IPS DF 19.7 (cell line): ENCODE measurements around the gene DDA1.

ENCODE experiments used
- DNase-seq: peaks from one replicate; pipeline ENCODE4 v3.0.0-alpha.2; 2013; ENCODE audit warnings: low read depth, low spot score

Gene DDA1

DNA sequence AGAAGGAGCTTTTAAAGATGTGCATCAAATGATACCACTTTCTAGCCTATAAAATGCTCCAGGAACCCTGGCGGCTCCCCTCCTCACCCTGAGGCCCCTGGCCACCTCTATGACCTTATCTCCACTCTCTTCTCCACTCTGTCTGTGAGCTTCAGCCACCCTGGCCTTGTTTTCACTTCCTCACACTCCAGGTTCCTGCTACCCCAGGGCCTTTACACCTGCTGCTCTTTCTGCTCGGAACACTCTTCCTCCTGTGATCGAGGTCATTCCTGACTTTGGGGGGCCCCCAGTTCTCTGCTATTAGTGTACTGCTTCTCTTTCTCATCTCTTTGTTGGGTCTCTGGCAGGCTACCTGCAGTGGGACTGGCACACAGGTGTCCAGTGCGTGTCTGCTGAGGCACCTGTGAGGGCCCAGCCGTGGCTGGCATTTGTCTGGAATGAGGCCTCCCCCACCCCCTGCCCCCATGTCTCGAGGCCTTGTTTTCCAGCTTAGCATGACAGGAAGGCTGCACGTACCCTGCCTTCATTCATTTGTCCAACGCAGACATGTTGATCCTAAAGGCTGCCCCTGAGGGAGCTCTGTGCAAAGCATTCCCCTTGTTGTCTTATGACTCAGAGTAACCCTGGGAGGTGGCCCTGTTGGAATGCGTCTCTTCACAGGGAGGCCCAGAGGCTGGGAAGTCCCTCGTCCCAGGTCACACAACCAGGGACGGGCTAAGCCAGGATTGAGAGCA is 2.3 kb downstream of the DDA1 start:
- no peak for DNase-seq

DNA sequence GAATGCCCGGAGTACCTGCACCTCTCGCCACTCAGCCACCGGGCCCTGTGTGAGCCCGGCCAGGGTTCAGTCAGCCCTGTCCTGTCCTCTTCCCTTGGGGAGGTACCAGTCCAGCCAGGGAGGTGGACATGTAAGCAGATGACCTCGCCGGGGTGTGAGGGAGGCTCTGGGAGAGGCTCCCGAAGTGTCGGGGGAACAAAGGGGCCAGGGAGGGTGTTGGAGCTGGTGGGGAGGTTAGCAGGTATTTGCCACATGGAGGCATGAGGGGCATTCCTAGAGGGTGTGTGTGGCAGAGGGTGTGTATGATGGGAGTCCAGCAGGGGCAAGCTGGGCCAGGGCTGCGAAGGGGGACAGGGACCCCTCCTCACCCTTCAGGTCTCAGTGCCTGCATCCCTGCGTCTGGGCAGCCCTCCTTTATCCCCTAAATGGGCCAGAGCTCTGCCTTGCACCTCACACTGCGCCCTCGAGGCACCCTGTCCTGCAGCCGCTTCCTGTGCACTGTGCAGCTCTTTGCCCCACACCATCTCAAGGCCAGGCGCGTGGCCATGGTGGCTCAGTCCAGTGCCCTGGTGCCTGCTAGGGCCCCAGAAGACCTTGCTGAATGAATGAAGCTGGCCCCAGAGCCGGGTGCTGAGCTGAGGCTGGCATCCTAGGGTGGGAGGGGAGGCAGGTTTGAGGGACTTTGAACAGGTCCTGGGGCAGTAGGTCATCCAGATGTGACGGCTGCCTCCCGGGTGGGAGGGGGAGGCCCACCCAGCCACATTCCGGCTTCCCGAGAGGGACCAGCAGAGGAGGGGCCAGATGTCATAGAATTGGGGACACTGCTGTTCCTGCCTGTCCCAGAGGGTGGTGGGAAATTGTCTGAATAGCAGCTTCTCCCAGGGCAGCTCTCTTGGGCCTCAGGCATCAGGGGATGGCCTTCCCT is 3.1 kb downstream of the DDA1 start:
- no peak for DNase-seq

- no peak for DNase-seq
These were observed 4.7 kb downstream of the DDA1 start for GRCh38 chr19:17314007-17314593.

- no peak for DNase-seq
These were observed 9.6 kb downstream of the DDA1 start for GRCh38 chr19:17318966-17319365.

DNA sequence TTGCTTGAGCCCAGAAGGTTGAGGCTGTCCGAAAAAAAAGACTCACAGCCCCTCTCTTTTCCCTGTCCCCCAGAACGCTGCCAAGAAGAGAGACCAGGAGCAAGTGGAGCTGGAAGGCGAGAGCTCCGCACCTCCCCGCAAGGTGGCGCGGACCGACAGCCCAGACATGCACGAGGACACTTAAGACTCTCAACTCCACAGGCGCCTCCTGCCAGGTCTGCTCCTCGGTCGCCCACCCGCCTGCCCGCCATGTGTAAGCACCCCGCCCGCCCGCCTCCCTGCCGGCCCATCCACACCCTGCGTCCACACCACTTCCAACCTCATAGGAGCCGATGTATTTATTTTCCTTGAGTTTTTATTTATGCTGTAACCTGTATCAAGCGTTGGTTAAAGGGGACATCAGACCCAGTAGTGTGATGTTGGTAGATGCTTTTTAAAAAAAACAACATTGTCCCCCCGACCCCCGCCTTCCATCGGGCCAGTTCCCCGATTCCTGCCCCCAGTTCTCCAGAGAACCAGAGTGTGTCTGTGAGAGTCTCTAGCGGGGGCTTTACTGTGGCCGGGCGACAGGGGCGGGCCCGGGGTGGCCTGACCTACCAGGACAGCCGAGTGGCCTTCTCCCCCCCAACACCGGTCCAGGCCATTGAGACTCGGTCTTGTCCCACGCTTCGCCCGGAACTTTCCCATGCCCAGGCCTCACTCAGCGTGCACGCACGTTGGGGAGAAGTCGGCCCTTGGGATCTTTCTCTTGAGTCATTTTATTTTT is 10.3 kb downstream of the DDA1 start:
- no peak for DNase-seq

DNA sequence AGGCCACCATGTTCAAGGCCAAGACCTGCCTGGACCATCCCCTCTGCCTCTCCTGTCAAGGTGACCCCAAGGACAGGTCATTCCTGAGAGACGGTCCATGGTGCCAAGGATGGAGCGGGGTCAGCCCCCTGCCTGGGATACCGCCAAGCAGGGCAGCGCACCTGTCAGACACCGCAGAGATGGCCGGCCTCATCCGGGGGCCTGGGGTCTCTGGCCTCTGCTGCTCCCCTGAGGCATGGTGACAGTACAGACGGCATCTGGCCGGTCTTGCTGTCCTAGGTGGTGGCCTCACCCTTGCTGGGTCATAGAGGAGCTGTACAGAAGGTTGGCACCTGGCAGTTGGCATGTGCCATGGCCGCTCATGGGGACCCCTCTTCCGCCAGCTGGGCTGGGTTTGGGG is 11.1 kb downstream of the DDA1 start:
- no peak for DNase-seq

GRCh38 chr19:17321655-17322489 is 12.5 kb downstream of the DDA1 start:
- no peak for DNase-seq

DNA sequence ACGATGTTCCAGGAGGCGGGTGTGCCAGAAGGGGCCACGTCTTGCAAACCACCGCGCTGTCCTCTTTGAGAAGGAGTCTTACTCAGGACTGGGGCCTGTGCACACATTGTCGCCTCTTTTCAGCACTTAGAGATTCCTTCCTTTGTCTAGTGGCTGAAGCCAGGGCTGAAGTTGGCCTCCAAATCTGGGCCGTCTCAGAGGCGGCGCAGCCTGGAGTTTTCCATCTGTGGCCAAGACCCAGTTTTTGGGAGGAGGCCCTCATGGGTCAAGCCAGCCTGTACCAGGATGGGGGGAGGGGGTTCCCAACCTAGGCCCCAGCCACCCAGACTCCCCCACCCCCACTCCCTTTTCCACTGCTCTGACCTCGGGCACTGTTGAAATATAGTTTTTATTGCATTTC is 13.5 kb downstream of the DDA1 start:
- DNase-seq: no peak

GRCh38 chr19:17323300-17323963 is 14.1 kb downstream of the DDA1 start:
- DNase-seq: no peak

- DNase-seq: no peak
These were observed 14.6 kb downstream of the DDA1 start for GRCh38 chr19:17323964-17324332.

DNA sequence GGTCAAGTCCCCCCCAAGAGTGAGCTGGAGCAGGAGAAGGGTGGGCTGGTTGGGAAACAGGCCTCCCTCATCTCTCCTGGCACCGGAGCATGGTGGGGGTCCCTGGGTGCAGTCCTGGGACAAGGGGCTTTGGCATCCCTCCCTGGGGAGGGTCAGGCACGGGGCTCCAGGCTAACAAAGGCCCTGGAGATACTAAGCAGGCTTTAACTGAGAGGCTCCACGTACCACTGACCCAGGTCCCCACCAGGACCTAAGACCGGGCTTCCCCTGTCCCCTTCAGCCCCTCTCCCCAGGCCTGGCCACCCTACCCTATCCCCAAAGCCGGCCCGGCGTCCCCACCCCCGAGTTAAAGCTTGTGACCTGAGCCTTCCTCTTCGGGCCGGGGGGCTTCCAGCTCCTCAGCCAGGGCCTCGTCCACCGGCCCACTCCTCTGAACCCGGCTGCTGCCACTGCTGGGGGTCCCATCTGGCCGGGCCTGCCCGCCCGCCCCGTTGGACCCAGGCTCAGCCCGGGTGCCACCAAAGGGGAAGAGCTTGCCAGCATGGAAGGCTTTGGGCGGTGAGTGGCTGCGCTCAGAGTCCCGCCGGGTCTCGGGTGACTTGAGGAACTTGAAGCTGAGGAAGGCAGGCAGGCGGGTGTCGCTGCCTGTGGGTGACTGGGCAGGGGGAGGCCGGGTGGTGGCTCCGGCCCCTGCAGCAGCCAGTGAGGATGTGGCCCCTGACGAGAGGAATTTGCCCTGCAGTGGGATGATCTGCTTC is 15.2 kb downstream of the DDA1 start:
- DNase-seq: no peak

DNA sequence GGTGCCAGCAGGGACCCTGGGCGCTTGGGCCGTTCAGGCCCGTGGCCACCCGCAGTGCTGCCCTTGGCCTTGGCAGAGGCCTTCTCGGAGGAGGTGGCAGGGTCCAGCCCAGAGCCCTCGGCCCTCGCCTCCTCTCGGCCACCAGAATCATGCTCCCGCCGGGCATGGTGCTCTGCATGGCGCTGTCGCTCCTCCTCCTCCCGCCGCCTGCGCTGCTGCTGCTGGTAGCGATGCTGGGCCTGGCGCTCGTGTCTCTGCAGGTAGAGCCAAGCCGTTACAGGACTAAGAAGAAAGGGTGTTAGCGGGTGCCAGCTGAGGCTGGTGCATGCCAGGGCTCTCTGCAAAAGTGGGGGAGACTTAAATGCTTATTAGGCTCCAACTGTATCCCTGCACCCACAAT is 15.8 kb downstream of the DDA1 start:
- DNase-seq: no peak

DNA sequence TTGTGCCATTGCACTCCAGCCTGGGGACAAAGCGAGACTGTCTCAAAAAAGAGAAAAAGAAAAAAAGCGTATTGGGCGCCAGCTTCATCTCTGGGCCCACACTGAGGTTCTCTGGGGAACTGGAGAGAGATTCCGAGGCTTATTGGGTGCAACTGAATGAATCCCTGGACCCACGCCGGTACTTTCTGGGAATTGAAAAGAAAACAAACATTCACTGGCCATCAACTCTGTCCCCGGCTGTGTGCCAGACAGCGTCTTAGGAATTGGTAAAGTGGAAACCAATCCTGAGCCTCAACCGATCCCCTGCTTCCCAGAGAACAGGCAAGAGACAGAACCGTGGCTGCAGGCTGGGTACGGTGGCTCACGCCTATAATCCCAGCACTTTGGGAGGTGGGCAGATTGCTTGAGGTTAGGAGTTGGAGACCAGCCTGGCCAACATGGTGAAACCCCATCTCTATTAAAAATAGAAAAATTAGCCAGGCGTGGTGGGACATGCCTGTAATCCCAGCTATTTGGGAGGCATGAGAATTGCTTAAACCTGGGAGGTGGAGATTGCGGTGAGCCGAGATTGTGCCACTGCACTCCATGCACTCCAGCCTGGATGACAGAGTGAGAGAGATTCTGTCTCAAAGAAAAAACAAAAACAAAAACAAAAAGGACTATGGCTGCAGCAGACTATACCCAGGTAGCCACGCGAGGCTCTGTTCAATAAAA is 16.7 kb downstream of the DDA1 start:
- no peak for DNase-seq

- no peak for DNase-seq
These were observed 17.2 kb downstream of the DDA1 start for GRCh38 chr19:17326595-17326966.

GRCh38 chr19:17327068-17327653 is 17.8 kb downstream of the DDA1 start:
- no peak for DNase-seq

GRCh38 chr19:17327654-17328516 is 18.5 kb downstream of the DDA1 start:
- DNase-seq: no peak

DNA sequence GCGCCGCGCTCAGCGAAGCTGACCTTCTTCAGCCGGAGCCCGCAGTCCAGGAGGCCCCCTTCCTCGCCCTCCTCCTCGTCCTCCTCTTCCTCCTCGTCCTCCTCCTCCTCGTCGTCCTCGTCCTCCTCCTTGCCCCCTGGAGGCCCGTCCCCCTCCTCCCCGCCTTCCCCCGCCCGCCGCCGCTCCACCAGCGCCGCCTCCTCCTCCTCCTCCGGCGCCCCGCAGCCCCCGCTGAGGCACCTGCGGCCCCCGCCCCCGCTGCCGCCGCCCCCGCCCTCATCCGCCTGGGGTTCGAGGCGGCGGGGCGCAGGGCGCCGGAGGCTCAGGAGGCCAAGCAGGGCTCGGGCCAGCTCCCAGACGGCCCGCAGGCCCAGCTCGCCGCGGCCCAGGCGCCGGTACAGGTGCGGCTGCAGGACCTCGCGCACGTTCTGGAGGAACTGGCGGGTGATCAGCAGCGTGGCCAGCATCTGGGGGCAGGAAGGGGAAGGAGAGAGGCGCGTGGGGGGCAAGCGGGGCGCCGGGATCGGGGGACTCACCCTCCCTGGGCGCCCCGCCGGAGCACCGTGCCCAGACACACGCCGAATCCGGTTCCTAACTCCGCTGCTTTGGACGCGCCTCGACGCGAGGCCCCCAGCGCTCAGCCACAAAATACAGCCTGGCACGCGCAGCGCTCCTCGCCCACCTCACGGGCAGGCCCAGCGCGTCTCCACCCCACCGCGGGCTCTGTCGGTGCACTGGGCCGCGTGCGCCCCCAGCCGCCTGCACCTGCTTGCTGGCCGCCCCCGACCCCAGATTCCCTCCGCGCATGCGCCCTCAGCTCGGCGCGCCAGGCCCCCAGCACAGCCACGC is 19.4 kb downstream of the DDA1 start:
- no peak for DNase-seq
